Mucosa of stomach (tissue), 1 donor: ENCODE results near the gene SBNO1.
"Not testable (repeated sequence)": the region's sequence is repeated elsewhere in the genome, so short reads cannot be mapped to it uniquely, and the experiment has no call there.

Experiments
- H3K27me3 ChIP-seq: one replicate; pipeline ENCODE4 v1.7.0; 2013; ENCODE audit warnings: mild to moderate bottlenecking, low read length; ENCODE audit not compliant: control insufficient read depth, insufficient read depth
- H3K36me3 ChIP-seq: one replicate; pipeline ENCODE4 v1.7.0; 2013; ENCODE audit warnings: low read length; ENCODE audit not compliant: control insufficient read depth, insufficient read depth
- H3K4me1 ChIP-seq: one replicate; pipeline ENCODE4 v1.7.0; 2013; ENCODE audit warnings: mild to moderate bottlenecking, low read length; ENCODE audit not compliant: control insufficient read depth, insufficient read depth
- H3K4me3 ChIP-seq: one replicate; pipeline ENCODE4 v1.7.0; 2013; ENCODE audit warnings: low read length
- H3K9ac ChIP-seq: one replicate; pipeline ENCODE4 v1.7.0; 2013; ENCODE audit warnings: mild to moderate bottlenecking, low read length, moderate library complexity
- H3K9me3 ChIP-seq: one replicate; pipeline ENCODE4 v1.7.0; 2013; ENCODE audit warnings: mild to moderate bottlenecking, low read length, moderate library complexity; ENCODE audit not compliant: control insufficient read depth
- donor health status: Pancreatic carcinoma.

Gene SBNO1

DNA sequence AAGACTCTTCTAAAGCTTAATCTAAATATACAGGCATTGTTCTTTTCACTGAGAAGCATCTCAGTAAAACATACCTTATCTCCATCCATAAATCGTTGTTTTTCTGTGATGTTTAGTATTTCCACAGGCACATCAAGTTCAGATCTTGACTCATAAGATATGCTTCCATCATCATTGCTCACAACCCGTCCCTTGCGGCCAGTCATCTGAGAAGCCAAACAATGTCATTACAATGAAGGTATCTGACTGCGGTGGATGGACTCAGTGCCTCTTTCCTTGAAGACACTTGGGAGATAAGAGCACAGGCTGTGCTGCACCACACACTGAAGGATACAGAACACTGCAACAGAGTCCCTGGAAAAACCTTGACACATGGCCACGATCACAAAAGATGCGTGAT, 44.8 kb downstream of the SBNO1 start:
- H3K27me3 ChIP-seq: no peaks in the 10 kb centered on the region
- no peaks in the 10 kb centered on the region for H3K9me3 ChIP-seq
- no peak overlapping the region for H3K4me3 ChIP-seq
- H3K9ac ChIP-seq: no peak overlapping the region
- H3K36me3 ChIP-seq: peaks cover 9% of the 10 kb centered on the region
- H3K4me1 ChIP-seq: no peaks in the 10 kb centered on the region

DNA sequence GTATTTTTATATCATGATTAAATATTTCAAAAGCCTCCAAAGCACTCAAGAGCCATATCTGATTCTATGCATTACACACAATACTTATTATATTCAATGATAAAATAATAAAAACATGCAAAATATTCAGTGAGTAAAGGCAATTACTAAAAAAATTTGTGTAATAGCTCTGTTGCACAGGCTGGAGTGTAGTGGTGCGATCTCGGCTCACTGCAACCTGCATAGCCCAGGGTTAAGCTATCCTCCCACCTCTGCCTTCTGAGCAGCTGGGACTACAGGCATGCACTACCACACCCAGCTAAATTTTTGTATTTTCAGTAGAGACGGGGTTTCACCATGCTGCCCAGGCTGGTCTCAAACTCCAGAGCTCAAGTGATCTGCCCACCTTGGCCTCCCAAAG, 45.4 kb downstream of the SBNO1 start:
- no peaks in the 10 kb centered on the region for H3K27me3 ChIP-seq
- H3K36me3 ChIP-seq: peaks cover 9% of the 10 kb centered on the region
- H3K4me3 ChIP-seq: no peak overlapping the region
- H3K9me3 ChIP-seq: no peaks in the 10 kb centered on the region
- H3K9ac ChIP-seq: no peak overlapping the region
- H3K4me1 ChIP-seq: no peaks in the 10 kb centered on the region

DNA sequence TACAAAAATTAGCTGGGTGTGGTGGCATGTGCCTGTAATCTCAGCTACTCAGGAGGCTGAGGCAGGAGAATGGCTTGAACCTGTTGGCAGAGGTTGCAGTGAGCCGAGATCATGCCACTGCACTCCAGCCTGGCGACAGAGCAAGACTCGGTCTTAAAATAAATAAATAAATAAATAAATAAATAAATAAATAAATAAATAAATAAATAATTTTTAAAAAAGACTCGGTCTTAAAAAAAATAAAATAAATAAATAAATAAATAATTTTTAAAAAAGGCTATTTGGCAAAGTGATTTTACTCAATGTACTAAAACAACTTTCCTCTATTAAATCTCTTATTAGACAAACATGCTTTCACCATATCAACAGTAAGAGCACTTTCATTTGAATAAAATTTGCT, 51.6 kb downstream of the SBNO1 start:
- H3K4me1 ChIP-seq, H3K9me3 ChIP-seq, H3K36me3 ChIP-seq, H3K27me3 ChIP-seq, H3K4me3 ChIP-seq, H3K9ac ChIP-seq: not testable (repeated sequence)

DNA sequence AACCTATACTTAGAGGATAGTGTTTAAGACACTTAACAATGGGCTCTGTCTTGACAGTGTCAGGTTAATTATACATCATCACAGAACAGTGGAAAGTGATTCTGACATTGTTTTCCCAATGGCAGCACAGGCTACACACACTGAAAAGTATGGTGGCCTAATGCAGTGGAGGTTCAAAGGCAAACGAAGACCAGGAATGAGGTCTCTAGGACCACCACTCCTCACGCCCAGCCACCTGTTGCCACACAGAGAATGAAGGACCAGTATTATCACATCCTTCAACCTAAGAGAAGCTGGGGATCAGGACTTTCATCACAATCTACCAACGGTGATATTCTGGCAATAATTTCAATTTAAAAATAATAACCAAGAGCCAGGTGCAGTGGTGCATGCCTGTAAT, 58.4 kb downstream of the SBNO1 start:
- peaks cover 8% of the 10 kb centered on the region for H3K36me3 ChIP-seq

DNA sequence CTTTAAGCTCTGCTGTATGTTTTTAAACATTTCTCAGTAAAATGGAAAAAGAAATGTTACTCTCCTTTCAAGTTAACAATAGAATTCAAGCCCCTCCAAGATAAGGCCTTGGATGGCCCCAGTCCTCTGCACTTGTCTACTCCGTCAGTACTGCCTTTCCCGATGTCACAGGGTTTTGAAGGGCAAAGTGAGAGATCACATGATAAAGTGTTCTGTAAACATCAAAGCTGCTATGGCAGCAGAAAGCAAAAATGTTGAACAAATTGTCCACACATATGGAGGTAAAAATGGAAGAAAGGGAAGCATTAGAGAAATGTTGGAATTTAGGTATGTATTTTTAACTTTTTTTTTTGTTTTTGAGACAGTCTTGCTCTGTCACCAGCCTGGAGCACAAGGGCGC, 59.5 kb downstream of the SBNO1 start:
- H3K4me1 ChIP-seq: no peaks in the 10 kb centered on the region
- peaks cover 8% of the 10 kb centered on the region for H3K36me3 ChIP-seq
- H3K9ac ChIP-seq: no peak overlapping the region
- no peak overlapping the region for H3K4me3 ChIP-seq
- H3K27me3 ChIP-seq: no peaks in the 10 kb centered on the region
- H3K9me3 ChIP-seq: no peaks in the 10 kb centered on the region

More for the DNA sequence above, 58.4 kb downstream of the SBNO1 start:
- H3K27me3 ChIP-seq: no peaks in the 10 kb centered on the region
- H3K4me3 ChIP-seq: no peak overlapping the region
- no peak overlapping the region for H3K9ac ChIP-seq
- H3K9me3 ChIP-seq: no peaks in the 10 kb centered on the region
- no peaks in the 10 kb centered on the region for H3K4me1 ChIP-seq

DNA sequence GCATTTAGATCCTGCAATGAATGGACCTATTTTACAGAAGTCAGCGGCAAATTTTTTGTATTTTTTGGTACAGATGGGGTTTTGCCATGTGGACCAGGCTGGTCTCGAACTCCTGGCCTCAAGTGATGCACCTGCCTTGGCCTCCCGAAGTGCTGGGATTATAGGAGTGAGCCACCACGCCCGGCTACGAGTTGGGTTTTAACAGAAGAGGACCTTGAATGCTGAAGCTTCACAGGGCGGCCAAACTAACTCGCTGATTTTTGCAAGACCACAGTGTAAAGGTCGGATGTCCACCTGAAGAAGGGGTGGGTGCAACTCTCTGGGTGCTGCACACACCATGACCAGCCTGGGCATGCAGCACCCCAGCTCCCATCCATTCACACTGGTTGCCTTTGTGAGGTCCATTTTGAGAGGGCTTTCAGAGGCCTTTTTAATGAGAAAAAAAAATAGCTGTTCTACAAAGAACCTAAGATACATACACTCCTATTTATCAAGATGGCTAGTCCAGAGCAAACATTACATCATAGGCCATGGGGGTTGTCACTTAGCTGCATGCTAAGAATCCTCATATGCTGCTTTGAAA, 71.4 kb downstream of the SBNO1 start:
- no peak overlapping the region for H3K9ac ChIP-seq
- H3K36me3 ChIP-seq: no peaks in the 10 kb centered on the region
- no peak overlapping the region for H3K4me3 ChIP-seq
- no peaks in the 10 kb centered on the region for H3K27me3 ChIP-seq
- no peaks in the 10 kb centered on the region for H3K4me1 ChIP-seq
- H3K9me3 ChIP-seq: no peaks in the 10 kb centered on the region

DNA sequence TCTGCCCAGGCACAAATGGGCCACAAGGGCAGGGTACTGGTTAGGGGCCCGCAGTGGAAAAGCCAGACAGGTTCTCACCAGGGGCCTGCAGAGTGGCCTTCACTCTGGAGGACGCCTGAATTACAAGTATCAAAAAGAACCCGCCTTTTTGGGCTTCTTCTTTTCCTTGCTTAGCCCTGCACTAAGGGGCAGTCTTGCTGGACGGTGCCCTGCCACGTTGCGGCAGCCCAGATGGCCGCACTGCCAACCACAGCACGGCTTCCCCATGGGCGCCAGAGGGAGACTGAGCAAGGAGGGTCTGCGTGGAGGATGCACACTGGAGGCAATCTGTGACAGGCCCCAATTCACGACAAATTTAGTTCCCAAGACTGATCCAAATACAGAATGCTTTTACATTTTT, 74.7 kb downstream of the SBNO1 start:
- Histone ChIP-seq H3K36me3 (no peaks in the 10 kb centered on the region), H3K4me1 (no peaks in the 10 kb centered on the region), H3K27me3 (no peaks in the 10 kb centered on the region), H3K9ac (no peak overlapping the region), H3K9me3 (no peaks in the 10 kb centered on the region), H3K4me3 (no peak overlapping the region)

DNA sequence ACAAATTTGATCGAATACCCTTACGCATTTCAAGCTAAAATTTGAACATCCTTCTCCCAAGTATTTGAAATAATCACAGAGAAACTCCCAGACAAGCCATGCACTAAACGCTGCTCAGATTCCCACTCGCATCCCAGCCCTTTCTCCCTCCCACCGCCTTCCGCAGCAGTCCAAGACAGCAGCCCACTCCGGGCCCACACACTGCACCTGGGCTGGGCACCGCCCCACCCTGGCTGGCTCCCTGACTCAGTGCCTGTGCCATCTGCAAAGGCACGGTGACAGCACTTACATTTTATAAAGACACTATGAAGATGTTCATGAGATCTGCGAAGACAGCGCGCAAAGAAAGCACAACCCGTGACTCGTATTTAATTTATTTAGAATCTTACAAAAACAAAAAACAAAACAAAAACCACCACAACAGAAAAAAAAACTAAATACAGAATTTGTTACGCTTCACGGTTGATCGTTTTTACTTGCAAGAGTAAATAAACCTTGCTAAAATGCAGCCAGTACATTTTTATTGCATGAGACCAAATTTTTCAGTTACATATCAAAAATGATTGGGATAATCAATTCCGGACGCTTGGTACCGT, 75.8 kb downstream of the SBNO1 start:
- Histone ChIP-seq H3K27me3 (no peaks in the 10 kb centered on the region), H3K4me1 (no peaks in the 10 kb centered on the region), H3K9ac (no peak overlapping the region), H3K9me3 (no peaks in the 10 kb centered on the region), H3K36me3 (no peaks in the 10 kb centered on the region), H3K4me3 (no peak overlapping the region)

DNA sequence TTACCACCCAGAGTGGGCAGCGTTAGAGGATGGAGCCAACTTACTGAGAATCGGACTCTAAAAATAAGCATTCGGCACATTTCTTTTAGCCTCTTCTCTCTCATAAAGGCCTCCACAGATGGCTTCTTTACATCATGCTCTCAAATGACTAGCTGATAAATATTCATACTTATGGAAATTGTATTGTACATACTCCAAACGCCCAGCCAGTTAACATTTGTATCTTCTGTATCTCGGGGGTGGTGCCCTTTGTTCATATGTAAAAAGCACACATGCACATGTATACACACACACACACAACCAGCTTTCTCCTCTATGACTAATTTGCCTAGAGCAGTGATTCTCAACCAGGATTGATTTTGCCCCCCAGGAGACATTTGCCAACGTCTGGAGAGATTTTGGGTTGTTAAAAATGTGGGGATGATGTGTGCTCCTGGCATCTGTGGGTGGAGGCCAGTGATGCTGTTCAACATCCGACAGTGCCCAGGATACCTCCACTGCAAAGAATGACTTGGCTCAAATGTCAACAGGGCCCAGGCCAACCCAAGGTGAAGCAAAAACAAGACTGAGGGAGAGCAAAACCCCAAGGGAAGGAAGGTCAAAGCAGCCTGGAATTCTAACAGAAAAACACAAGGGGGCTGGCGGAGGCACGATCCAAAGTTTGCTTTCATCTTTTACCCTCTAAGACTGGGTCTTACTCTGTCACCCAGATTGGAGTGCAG, 77.8 kb downstream of the SBNO1 start:
- Histone ChIP-seq H3K9me3 (no peaks in the 10 kb centered on the region), H3K9ac (no peak overlapping the region), H3K36me3 (no peaks in the 10 kb centered on the region), H3K4me3 (no peak overlapping the region), H3K4me1 (no peaks in the 10 kb centered on the region), H3K27me3 (no peaks in the 10 kb centered on the region)

DNA sequence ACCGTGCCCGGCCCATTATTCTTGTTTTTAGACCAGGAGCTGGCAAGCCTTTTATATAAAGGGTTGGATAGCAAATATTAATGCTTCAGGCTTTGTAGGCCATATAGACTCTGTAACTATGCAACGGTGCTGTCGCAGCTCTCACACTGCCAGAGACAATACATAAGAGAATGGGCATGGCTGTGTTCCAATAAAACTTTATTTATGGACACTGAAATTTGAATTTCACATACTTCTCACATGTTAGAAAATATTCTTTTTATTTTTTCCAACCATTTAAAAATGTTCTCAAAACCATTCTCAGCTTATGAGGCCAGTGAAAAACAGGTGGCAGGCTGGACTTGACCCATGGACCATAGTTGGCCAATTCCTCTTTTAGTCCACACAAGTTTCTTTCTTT, 80.0 kb downstream of the SBNO1 start:
- Histone ChIP-seq H3K4me3 (no peak overlapping the region), H3K9ac (no peak overlapping the region), H3K36me3 (no peaks in the 10 kb centered on the region), H3K9me3 (no peaks in the 10 kb centered on the region), H3K4me1 (no peaks in the 10 kb centered on the region), H3K27me3 (no peaks in the 10 kb centered on the region)

DNA sequence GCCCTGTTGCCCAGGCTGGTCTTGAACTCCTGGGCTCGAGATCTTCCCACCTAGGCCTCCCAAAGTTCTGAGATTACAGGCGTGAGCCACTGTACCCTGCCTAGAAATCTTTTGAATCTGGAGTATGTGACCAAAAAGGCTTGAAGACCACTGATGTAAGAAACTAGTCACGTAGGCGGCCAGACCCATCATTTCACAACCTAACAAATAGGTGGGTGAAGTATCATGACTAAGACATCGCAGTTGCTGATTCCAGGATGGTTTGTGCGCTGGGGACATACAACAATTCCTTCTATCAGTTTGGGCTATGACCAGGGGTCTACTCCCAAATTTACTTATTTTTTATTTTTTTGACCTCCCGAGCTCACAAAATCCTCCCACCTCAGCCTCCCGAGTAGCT, 81.2 kb downstream of the SBNO1 start:
- no peaks in the 10 kb centered on the region for H3K27me3 ChIP-seq
- H3K4me3 ChIP-seq: no peak overlapping the region
- no peak overlapping the region for H3K9ac ChIP-seq
- no peaks in the 10 kb centered on the region for H3K36me3 ChIP-seq
- H3K4me1 ChIP-seq: no peaks in the 10 kb centered on the region
- H3K9me3 ChIP-seq: no peaks in the 10 kb centered on the region

DNA sequence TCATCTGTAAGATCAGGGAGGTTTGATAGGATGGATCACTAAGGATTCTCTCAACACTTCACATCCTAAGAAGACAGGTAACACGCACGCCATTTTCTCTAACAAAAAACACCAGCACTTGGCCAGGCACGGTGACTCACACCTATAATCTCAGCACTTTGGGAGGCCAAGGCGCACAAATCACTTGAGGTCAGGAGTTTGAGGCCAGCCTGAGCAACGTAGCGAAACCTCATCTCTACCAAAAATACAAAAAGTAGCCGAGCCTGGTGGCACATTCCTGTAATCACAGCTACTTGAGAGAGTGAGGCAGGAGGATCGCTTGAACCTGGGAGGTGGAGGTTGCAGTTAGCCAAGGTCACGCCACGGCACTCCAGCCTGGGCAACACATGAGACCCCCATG, 82.5 kb downstream of the SBNO1 start:
- Histone ChIP-seq H3K4me1 (no peaks in the 10 kb centered on the region), H3K4me3 (no peak overlapping the region), H3K9me3 (no peaks in the 10 kb centered on the region), H3K36me3 (no peaks in the 10 kb centered on the region), H3K27me3 (no peaks in the 10 kb centered on the region), H3K9ac (no peak overlapping the region)
